ENCODE data around the gene CTIF.

Gene CTIF

GRCh38 chr18:48885924-48886400, 347.1 kb downstream of the CTIF start:
- Histone ChIP-seq H3K9me3 (ENCODE audit: low read depth, low read length) (no peaks in the 10 kb centered on the region), H3K4me3 (no peak overlapping the region), H3K27ac (no peak overlapping the region), H3K9ac (ENCODE audit: insufficient read length) (no peak overlapping the region), H3K36me3 (ENCODE audit: insufficient read depth, low read length) (no peaks in the 10 kb centered on the region)
- no peak for DNase-seq (ENCODE audit: low read depth, low spot score)
- TF ChIP-seq POLR2AphosphoS5 (IDR thresholded peaks at IDR 0.05; ENCODE audit: borderline replicate concordance, low read depth, low read length): no peak
- no peak for TF ChIP-seq EZH2 (IDR thresholded peaks at IDR 0.05)
- TF ChIP-seq FOXP2 (optimal IDR thresholded peaks at IDR 0.05; ENCODE audit: control extremely low read depth, extremely low read length, insufficient read depth): no peak

GRCh38 chr18:48886520-48887293, 347.9 kb downstream of the CTIF start:
- Histone ChIP-seq H3K9ac (ENCODE audit: insufficient read length) (no peak overlapping the region), H3K4me3 (no peak overlapping the region), H3K9me3 (ENCODE audit: low read depth, low read length) (no peaks in the 10 kb centered on the region), H3K27ac (no peak overlapping the region), H3K36me3 (ENCODE audit: insufficient read depth, low read length) (no peaks in the 10 kb centered on the region)
- TF ChIP-seq FOXP2 (optimal IDR thresholded peaks at IDR 0.05; ENCODE audit: control extremely low read depth, extremely low read length, insufficient read depth) (no peak), POLR2AphosphoS5 (IDR thresholded peaks at IDR 0.05; ENCODE audit: borderline replicate concordance, low read depth, low read length) (no peak), EZH2 (IDR thresholded peaks at IDR 0.05) (no peak)
- no peak for DNase-seq (ENCODE audit: low read depth, low spot score)

- Histone ChIP-seq H3K4me3 (no peak overlapping the region), H3K9me3 (ENCODE audit: low read depth, low read length) (no peaks in the 10 kb centered on the region), H3K36me3 (ENCODE audit: insufficient read depth, low read length) (no peaks in the 10 kb centered on the region), H3K9ac (ENCODE audit: insufficient read length) (no peak overlapping the region), H3K27ac (no peak overlapping the region)
- TF ChIP-seq FOXP2 (optimal IDR thresholded peaks at IDR 0.05; ENCODE audit: control extremely low read depth, extremely low read length, insufficient read depth) (no peak), POLR2AphosphoS5 (IDR thresholded peaks at IDR 0.05; ENCODE audit: borderline replicate concordance, low read depth, low read length) (no peak), EZH2 (IDR thresholded peaks at IDR 0.05) (no peak)
- no peak for DNase-seq (ENCODE audit: low read depth, low spot score)
Observed at GRCh38 chr18:48887294-48887904, 348.6 kb downstream of the CTIF start.

GRCh38 chr18:48887905-48888772, 349.3 kb downstream of the CTIF start:
- Histone ChIP-seq H3K36me3 (ENCODE audit: insufficient read depth, low read length) (no peaks in the 10 kb centered on the region), H3K27ac (no peak overlapping the region), H3K9ac (ENCODE audit: insufficient read length) (no peak overlapping the region), H3K9me3 (ENCODE audit: low read depth, low read length) (no peaks in the 10 kb centered on the region), H3K4me3 (no peak overlapping the region)
- TF ChIP-seq FOXP2 (optimal IDR thresholded peaks at IDR 0.05; ENCODE audit: control extremely low read depth, extremely low read length, insufficient read depth): no peak
- no peak for TF ChIP-seq POLR2AphosphoS5 (IDR thresholded peaks at IDR 0.05; ENCODE audit: borderline replicate concordance, low read depth, low read length)
- no peak for TF ChIP-seq EZH2 (IDR thresholded peaks at IDR 0.05)
- no peak for DNase-seq (ENCODE audit: low read depth, low spot score)

GRCh38 chr18:48888773-48889080, 349.9 kb downstream of the CTIF start:
- Histone ChIP-seq H3K4me3 (no peak overlapping the region), H3K9me3 (ENCODE audit: low read depth, low read length) (no peaks in the 10 kb centered on the region), H3K27ac (no peak overlapping the region), H3K9ac (ENCODE audit: insufficient read length) (no peak overlapping the region), H3K36me3 (ENCODE audit: insufficient read depth, low read length) (no peaks in the 10 kb centered on the region)
- TF ChIP-seq EZH2 (IDR thresholded peaks at IDR 0.05) (no peak), FOXP2 (optimal IDR thresholded peaks at IDR 0.05; ENCODE audit: control extremely low read depth, extremely low read length, insufficient read depth) (no peak), POLR2AphosphoS5 (IDR thresholded peaks at IDR 0.05; ENCODE audit: borderline replicate concordance, low read depth, low read length) (no peak)
- DNase-seq (ENCODE audit: low read depth, low spot score): no peak

- Histone ChIP-seq H3K9me3 (ENCODE audit: low read depth, low read length) (no peaks in the 10 kb centered on the region), H3K9ac (ENCODE audit: insufficient read length) (no peak overlapping the region), H3K27ac (no peak overlapping the region), H3K4me3 (no peak overlapping the region), H3K36me3 (ENCODE audit: insufficient read depth, low read length) (no peaks in the 10 kb centered on the region)
- no peak for DNase-seq (ENCODE audit: low read depth, low spot score)
- TF ChIP-seq FOXP2 (optimal IDR thresholded peaks at IDR 0.05; ENCODE audit: control extremely low read depth, extremely low read length, insufficient read depth): no peak
- TF ChIP-seq EZH2 (IDR thresholded peaks at IDR 0.05): no peak
- no peak for TF ChIP-seq POLR2AphosphoS5 (IDR thresholded peaks at IDR 0.05; ENCODE audit: borderline replicate concordance, low read depth, low read length)
Observed at GRCh38 chr18:48889115-48889941, 350.5 kb downstream of the CTIF start.

GRCh38 chr18:48889981-48890762, 351.3 kb downstream of the CTIF start:
- Histone ChIP-seq H3K4me3 (no peak overlapping the region), H3K36me3 (ENCODE audit: insufficient read depth, low read length) (no peaks in the 10 kb centered on the region), H3K9me3 (ENCODE audit: low read depth, low read length) (no peaks in the 10 kb centered on the region), H3K9ac (ENCODE audit: insufficient read length) (no peak overlapping the region), H3K27ac (no peak overlapping the region)
- TF ChIP-seq POLR2AphosphoS5 (IDR thresholded peaks at IDR 0.05; ENCODE audit: borderline replicate concordance, low read depth, low read length): no peak
- no peak for TF ChIP-seq FOXP2 (optimal IDR thresholded peaks at IDR 0.05; ENCODE audit: control extremely low read depth, extremely low read length, insufficient read depth)
- no peak for TF ChIP-seq EZH2 (IDR thresholded peaks at IDR 0.05)
- no peak for DNase-seq (ENCODE audit: low read depth, low spot score)
